ENCODE measurements around the gene MORN4. TPM values are rescaled to one million over a fixed set of nuclear protein-coding genes. Genes with fewer than 3 reads are reported as not detected.
A peak's percentile ranks its signal among the peaks of the same experiment; 100 is the strongest.

The MORN4 gene
- total and polyA plus RNA-seq, 9 of the 15 experiments (the other 6 are each of a cell fraction or from before 2014, with no cell fraction given): 8.3 to 23.9 (median 11.7) TPM

DNA sequence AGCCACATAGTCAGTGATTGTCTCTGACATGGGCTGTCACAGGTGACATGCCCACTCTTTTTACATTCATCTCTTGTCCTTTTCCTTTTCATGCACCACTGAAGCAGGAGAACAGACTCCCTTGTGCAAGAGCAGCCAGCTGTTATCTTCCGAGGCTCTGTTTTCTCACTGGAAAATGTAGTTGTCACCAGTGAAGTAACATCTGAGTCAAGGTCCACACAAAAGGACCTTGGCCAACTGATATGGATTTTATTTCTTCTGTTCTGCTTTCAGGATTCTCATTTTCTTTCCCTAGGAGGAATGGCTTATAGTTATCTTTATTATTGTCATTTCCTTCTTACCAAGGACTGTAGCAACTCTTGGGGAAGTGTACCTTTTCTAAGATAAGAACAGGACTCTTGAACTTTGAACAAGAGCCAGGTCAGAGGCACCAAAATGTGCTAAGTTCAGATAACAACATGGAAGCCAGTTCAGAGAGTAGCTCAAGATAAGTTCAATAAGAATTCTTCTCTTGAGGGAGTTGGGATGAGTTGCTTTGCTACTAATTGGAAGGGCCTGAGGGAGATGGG lies 31.1 kb upstream of the MORN4 start (continued):
- TF ChIP-seq MCM5 (IDR thresholded peaks at IDR 0.05; ENCODE audit: low read depth) (no peak), SUPT5H (IDR thresholded peaks at IDR 0.05) (no peak), POLR2AphosphoS2 (IDR thresholded peaks at IDR 0.05; ENCODE audit: low read length) (no peak), HDAC6 (IDR thresholded peaks at IDR 0.05; ENCODE audit: low read depth, low read length) (no peak), EGR1 (conservative IDR thresholded peaks at IDR 0.05) (no peak), WHSC1 (IDR thresholded peaks at IDR 0.05; ENCODE audit: low read length) (no peak), ZNF589 (CRISPR knock-in tag; IDR thresholded peaks at IDR 0.05; ENCODE audit: low read depth) (peak; percentile 74; the same call in 1 of the 2 replicates), L3MBTL2 (IDR thresholded peaks at IDR 0.05) (peak; percentile 6; the same call in 1 of the 2 replicates), TBL1XR1 (IDR thresholded peaks at IDR 0.05; ENCODE audit: low read length in 2 of 2) (peak in 1 of 2 experiments; percentile 83; a peak in 3 of 4 replicates), HEY1 (CRISPR knock-in tag; IDR thresholded peaks at IDR 0.05; ENCODE audit: borderline replicate concordance) (no peak), JUND (IDR thresholded peaks at IDR 0.05; ENCODE audit: borderline replicate concordance, low read depth, low read length) (peak; percentile 58), JUND (tag; IDR thresholded peaks at IDR 0.05; ENCODE audit: borderline replicate concordance, low read depth, low read length) (0 out of 3 replicates have a peak, but pooled peaks have one; percentile 12), U2AF1 (optimal IDR thresholded peaks at IDR 0.05; ENCODE audit: low read depth, low read length) (no peak)
- TF ChIP-seq, protein P1, sequence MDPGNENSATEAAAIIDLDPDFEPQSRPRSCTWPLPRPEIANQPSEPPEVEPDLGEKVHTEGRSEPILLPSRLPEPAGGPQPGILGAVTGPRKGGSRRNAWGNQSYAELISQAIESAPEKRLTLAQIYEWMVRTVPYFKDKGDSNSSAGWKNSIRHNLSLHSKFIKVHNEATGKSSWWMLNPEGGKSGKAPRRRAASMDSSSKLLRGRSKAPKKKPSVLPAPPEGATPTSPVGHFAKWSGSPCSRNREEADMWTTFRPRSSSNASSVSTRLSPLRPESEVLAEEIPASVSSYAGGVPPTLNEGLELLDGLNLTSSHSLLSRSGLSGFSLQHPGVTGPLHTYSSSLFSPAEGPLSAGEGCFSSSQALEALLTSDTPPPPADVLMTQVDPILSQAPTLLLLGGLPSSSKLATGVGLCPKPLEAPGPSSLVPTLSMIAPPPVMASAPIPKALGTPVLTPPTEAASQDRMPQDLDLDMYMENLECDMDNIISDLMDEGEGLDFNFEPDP (CRISPR knock-in tag; IDR thresholded peaks at IDR 0.05): no peak
- TF ChIP-seq, protein P2, sequence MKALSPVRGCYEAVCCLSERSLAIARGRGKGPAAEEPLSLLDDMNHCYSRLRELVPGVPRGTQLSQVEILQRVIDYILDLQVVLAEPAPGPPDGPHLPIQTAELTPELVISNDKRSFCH (CRISPR knock-in tag; IDR thresholded peaks at IDR 0.05): no peak
- TF ChIP-seq, protein P2 (tag; IDR thresholded peaks at IDR 0.05): no peak
- TF ChIP-seq, protein P3, sequence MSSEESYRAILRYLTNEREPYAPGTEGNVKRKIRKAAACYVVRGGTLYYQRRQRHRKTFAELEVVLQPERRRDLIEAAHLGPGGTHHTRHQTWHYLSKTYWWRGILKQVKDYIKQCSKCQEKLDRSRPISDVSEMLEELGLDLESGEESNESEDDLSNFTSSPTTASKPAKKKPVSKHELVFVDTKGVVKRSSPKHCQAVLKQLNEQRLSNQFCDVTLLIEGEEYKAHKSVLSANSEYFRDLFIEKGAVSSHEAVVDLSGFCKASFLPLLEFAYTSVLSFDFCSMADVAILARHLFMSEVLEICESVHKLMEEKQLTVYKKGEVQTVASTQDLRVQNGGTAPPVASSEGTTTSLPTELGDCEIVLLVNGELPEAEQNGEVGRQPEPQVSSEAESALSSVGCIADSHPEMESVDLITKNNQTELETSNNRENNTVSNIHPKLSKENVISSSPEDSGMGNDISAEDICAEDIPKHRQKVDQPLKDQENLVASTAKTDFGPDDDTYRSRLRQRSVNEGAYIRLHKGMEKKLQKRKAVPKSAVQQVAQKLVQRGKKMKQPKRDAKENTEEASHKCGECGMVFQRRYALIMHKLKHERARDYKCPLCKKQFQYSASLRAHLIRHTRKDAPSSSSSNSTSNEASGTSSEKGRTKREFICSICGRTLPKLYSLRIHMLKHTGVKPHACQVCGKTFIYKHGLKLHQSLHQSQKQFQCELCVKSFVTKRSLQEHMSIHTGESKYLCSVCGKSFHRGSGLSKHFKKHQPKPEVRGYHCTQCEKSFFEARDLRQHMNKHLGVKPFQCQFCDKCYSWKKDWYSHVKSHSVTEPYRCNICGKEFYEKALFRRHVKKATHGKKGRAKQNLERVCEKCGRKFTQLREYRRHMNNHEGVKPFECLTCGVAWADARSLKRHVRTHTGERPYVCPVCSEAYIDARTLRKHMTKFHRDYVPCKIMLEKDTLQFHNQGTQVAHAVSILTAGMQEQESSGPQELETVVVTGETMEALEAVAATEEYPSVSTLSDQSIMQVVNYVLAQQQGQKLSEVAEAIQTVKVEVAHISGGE (CRISPR knock-in tag; IDR thresholded peaks at IDR 0.05): peak in 1 of 3 experiments; percentile 64; a peak in 1 of 6 replicates
- TF ChIP-seq, protein P4, sequence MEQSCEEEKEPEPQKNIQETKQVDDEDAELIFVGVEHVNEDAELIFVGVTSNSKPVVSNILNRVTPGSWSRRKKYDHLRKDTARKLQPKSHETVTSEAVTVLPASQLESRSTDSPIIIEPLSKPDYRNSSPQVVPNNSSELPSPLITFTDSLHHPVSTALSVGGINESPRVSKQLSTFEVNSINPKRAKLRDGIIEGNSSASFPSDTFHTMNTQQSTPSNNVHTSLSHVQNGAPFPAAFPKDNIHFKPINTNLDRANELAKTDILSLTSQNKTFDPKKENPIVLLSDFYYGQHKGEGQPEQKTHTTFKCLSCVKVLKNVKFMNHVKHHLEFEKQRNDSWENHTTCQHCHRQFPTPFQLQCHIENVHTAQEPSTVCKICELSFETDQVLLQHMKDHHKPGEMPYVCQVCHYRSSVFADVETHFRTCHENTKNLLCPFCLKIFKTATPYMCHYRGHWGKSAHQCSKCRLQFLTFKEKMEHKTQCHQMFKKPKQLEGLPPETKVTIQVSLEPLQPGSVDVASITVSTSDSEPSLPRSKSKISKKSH (CRISPR knock-in tag; IDR thresholded peaks at IDR 0.05): no peak
- TF ChIP-seq, protein P5, sequence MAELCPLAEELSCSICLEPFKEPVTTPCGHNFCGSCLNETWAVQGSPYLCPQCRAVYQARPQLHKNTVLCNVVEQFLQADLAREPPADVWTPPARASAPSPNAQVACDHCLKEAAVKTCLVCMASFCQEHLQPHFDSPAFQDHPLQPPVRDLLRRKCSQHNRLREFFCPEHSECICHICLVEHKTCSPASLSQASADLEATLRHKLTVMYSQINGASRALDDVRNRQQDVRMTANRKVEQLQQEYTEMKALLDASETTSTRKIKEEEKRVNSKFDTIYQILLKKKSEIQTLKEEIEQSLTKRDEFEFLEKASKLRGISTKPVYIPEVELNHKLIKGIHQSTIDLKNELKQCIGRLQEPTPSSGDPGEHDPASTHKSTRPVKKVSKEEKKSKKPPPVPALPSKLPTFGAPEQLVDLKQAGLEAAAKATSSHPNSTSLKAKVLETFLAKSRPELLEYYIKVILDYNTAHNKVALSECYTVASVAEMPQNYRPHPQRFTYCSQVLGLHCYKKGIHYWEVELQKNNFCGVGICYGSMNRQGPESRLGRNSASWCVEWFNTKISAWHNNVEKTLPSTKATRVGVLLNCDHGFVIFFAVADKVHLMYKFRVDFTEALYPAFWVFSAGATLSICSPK (IDR thresholded peaks at IDR 0.05; ENCODE audit: borderline replicate concordance): no peak
